ENCODE measurements around the gene NTRK3.

DNA sequence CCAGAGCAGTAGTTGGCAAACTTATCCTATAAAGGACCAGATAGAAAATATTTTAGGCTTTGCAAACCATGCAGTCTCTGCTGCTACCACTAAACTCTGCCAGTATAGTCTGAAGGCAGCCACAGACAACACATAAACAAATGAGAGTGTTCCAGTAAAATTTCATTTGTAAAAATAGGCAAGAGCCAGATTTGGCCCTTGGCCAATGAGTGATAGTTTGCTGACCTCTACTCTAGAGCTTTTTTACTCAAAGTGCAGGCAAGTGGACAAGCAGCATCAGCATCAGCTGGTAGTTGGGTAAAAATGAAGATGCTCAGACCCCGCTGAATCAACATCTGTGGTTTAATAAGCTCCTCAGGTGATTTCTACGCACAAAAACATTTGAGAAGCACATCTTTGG is 269.8 kb downstream of the NTRK3 start:
- TF ChIP-seq EZH2 (IDR thresholded peaks at IDR 0.05): no peak
- TF ChIP-seq POLR2AphosphoS5 (IDR thresholded peaks at IDR 0.05; ENCODE audit: borderline replicate concordance, low read depth, low read length): no peak
- no peak for TF ChIP-seq FOXP2 (optimal IDR thresholded peaks at IDR 0.05; ENCODE audit: control extremely low read depth, extremely low read length, insufficient read depth)

All from SK-N-MC (cell line).